Measurements from ENCODE around the gene SERPINA1. TPM values are rescaled to one million over a fixed set of nuclear protein-coding genes. Genes with fewer than 3 reads are reported as not detected.
"Not testable (repeated sequence)": the region's sequence is repeated elsewhere in the genome, so short reads cannot be mapped to it uniquely, and the experiment has no call there.

SERPINA1 gene
- total RNA-seq, 1 donor from 2014 or later: 3.7 TPM

- Histone ChIP-seq H3K4me3 (ENCODE audit: low read length in 3 of 3) (no peak overlapping the region), H3K4me1 (ENCODE audit: control insufficient read depth in 3 of 3, insufficient read depth in 3 of 3, low read length in 3 of 3) (no peaks in the 10 kb centered on the region), H3K36me3 (ENCODE audit: control insufficient read depth in 3 of 3, insufficient read depth in 3 of 3, low read length in 3 of 3) (no peaks in the 10 kb centered on the region), H3K9me3 (ENCODE audit: control insufficient read depth in 3 of 3, low read length in 3 of 3) (no peaks in the 10 kb centered on the region), H3K27ac (ENCODE audit: low read depth, low read length) (no peak overlapping the region), H3K9ac (ENCODE audit: low read depth in 1 of 3, low read length in 3 of 3) (no peak overlapping the region), H3K27me3 (ENCODE audit: control insufficient read depth in 3 of 3, insufficient read depth in 3 of 3, low read length in 3 of 3) (peaks cover 0 to 26% (median 7%) of the 10 kb centered on the region in 3 donors)
Measured at GRCh38 chr14:94372021-94372605, 16.3 kb downstream of the SERPINA1 start.

- no peaks in the 10 kb centered on the region for H3K36me3 ChIP-seq (ENCODE audit: control insufficient read depth in 3 of 3, insufficient read depth in 3 of 3, low read length in 3 of 3)
- H3K4me1 ChIP-seq (ENCODE audit: control insufficient read depth in 3 of 3, insufficient read depth in 3 of 3, low read length in 3 of 3): no peaks in the 10 kb centered on the region
- H3K27ac ChIP-seq (ENCODE audit: low read depth, low read length): no peak overlapping the region
- H3K27me3 ChIP-seq (ENCODE audit: control insufficient read depth in 3 of 3, insufficient read depth in 3 of 3, low read length in 3 of 3): peaks cover 0 to 23% (median 6%) of the 10 kb centered on the region in 3 donors
- H3K9ac ChIP-seq (ENCODE audit: low read depth in 1 of 3, low read length in 3 of 3): no peak overlapping the region
- H3K9me3 ChIP-seq (ENCODE audit: control insufficient read depth in 3 of 3, low read length in 3 of 3): no peaks in the 10 kb centered on the region
- H3K4me3 ChIP-seq (ENCODE audit: low read length in 3 of 3): no peak overlapping the region
Measured at GRCh38 chr14:94370524-94370910, 17.9 kb downstream of the SERPINA1 start.

- H3K4me1 ChIP-seq (ENCODE audit: control insufficient read depth in 3 of 3, insufficient read depth in 3 of 3, low read length in 3 of 3): not testable (repeated sequence)
Measured at GRCh38 chr14:94369766-94370523, 18.5 kb downstream of the SERPINA1 start.

GRCh38 chr14:94368956-94369355, 19.4 kb downstream of the SERPINA1 start:
- Histone ChIP-seq H3K36me3 (ENCODE audit: control insufficient read depth in 3 of 3, insufficient read depth in 3 of 3, low read length in 3 of 3) (no peaks in the 10 kb centered on the region), H3K9ac (ENCODE audit: low read depth in 1 of 3, low read length in 3 of 3) (no peak overlapping the region), H3K4me3 (ENCODE audit: low read length in 3 of 3) (no peak overlapping the region), H3K9me3 (ENCODE audit: control insufficient read depth in 3 of 3, low read length in 3 of 3) (no peaks in the 10 kb centered on the region), H3K4me1 (ENCODE audit: control insufficient read depth in 3 of 3, insufficient read depth in 3 of 3, low read length in 3 of 3) (no peaks in the 10 kb centered on the region), H3K27ac (ENCODE audit: low read depth, low read length) (no peak overlapping the region), H3K27me3 (ENCODE audit: control insufficient read depth in 3 of 3, insufficient read depth in 3 of 3, low read length in 3 of 3) (peaks cover 0 to 23% (median 6%) of the 10 kb centered on the region in 3 donors)

More at GRCh38 chr14:94369766-94370523, 18.5 kb downstream of the SERPINA1 start:
- not testable (repeated sequence) for H3K9me3 ChIP-seq (ENCODE audit: control insufficient read depth in 3 of 3, low read length in 3 of 3); H3K4me3 ChIP-seq (ENCODE audit: low read length in 3 of 3); H3K9ac ChIP-seq (ENCODE audit: low read depth in 1 of 3, low read length in 3 of 3); H3K36me3 ChIP-seq (ENCODE audit: control insufficient read depth in 3 of 3, insufficient read depth in 3 of 3, low read length in 3 of 3); H3K27ac ChIP-seq (ENCODE audit: low read depth, low read length)
- peaks cover 0 to 23% (median 6%) of the 10 kb centered on the region in 3 donors for H3K27me3 ChIP-seq (ENCODE audit: control insufficient read depth in 3 of 3, insufficient read depth in 3 of 3, low read length in 3 of 3)

GRCh38 chr14:94368243-94368590, 20.2 kb downstream of the SERPINA1 start:
- H3K4me3 ChIP-seq (ENCODE audit: low read length in 3 of 3): no peak overlapping the region
- no peaks in the 10 kb centered on the region for H3K4me1 ChIP-seq (ENCODE audit: control insufficient read depth in 3 of 3, insufficient read depth in 3 of 3, low read length in 3 of 3)
- H3K27me3 ChIP-seq (ENCODE audit: control insufficient read depth in 3 of 3, insufficient read depth in 3 of 3, low read length in 3 of 3): peaks cover 0 to 23% (median 6%) of the 10 kb centered on the region in 3 donors
- no peak overlapping the region for H3K27ac ChIP-seq (ENCODE audit: low read depth, low read length)
- H3K36me3 ChIP-seq (ENCODE audit: control insufficient read depth in 3 of 3, insufficient read depth in 3 of 3, low read length in 3 of 3): no peaks in the 10 kb centered on the region
- no peak overlapping the region for H3K9ac ChIP-seq (ENCODE audit: low read depth in 1 of 3, low read length in 3 of 3)
- no peaks in the 10 kb centered on the region for H3K9me3 ChIP-seq (ENCODE audit: control insufficient read depth in 3 of 3, low read length in 3 of 3)

GRCh38 chr14:94367347-94368242, 20.8 kb downstream of the SERPINA1 start:
- H3K27ac ChIP-seq (ENCODE audit: low read depth, low read length): no peak overlapping the region
- H3K9me3 ChIP-seq (ENCODE audit: control insufficient read depth in 3 of 3, low read length in 3 of 3): no peaks in the 10 kb centered on the region
- H3K4me1 ChIP-seq (ENCODE audit: control insufficient read depth in 3 of 3, insufficient read depth in 3 of 3, low read length in 3 of 3): no peaks in the 10 kb centered on the region
- H3K27me3 ChIP-seq (ENCODE audit: control insufficient read depth in 3 of 3, insufficient read depth in 3 of 3, low read length in 3 of 3): peaks cover 0 to 18% (median 6%) of the 10 kb centered on the region in 3 donors
- H3K36me3 ChIP-seq (ENCODE audit: control insufficient read depth in 3 of 3, insufficient read depth in 3 of 3, low read length in 3 of 3): no peaks in the 10 kb centered on the region
- no peak overlapping the region for H3K4me3 ChIP-seq (ENCODE audit: low read length in 3 of 3)
- H3K9ac ChIP-seq (ENCODE audit: low read depth in 1 of 3, low read length in 3 of 3): no peak overlapping the region

- no peaks in the 10 kb centered on the region for H3K4me1 ChIP-seq (ENCODE audit: control insufficient read depth in 3 of 3, insufficient read depth in 3 of 3, low read length in 3 of 3)
- H3K27ac ChIP-seq (ENCODE audit: low read depth, low read length): no peak within 1 kb of the TSS
- no peaks in the 10 kb centered on the region for H3K36me3 ChIP-seq (ENCODE audit: control insufficient read depth in 3 of 3, insufficient read depth in 3 of 3, low read length in 3 of 3)
- H3K9ac ChIP-seq (ENCODE audit: low read depth in 1 of 3, low read length in 3 of 3): no peak within 1 kb of the TSS
- peaks cover 0 to 7% (median 6%) of the 10 kb centered on the region in 3 donors for H3K27me3 ChIP-seq (ENCODE audit: control insufficient read depth in 3 of 3, insufficient read depth in 3 of 3, low read length in 3 of 3)
- H3K4me3 ChIP-seq (ENCODE audit: low read length in 3 of 3): no peak within 1 kb of the TSS
- H3K9me3 ChIP-seq (ENCODE audit: control insufficient read depth in 3 of 3, low read length in 3 of 3): no peaks in the 10 kb centered on the region
Measured at GRCh38 chr14:94366146-94366915, 22.1 kb downstream of the SERPINA1 start, which contains the start of gene SERPINA2. TSS of gene SERPINA2 (minus strand) at chr14:94366698.

GRCh38 chr14:94365624-94366023, 22.8 kb downstream of the SERPINA1 start:
- Histone ChIP-seq H3K4me3 (ENCODE audit: low read length in 3 of 3) (no peak overlapping the region), H3K27me3 (ENCODE audit: control insufficient read depth in 3 of 3, insufficient read depth in 3 of 3, low read length in 3 of 3) (peaks cover 0 to 4% (median 4%) of the 10 kb centered on the region in 3 donors), H3K27ac (ENCODE audit: low read depth, low read length) (no peak overlapping the region), H3K9ac (ENCODE audit: low read depth in 1 of 3, low read length in 3 of 3) (no peak overlapping the region), H3K4me1 (ENCODE audit: control insufficient read depth in 3 of 3, insufficient read depth in 3 of 3, low read length in 3 of 3) (no peaks in the 10 kb centered on the region), H3K36me3 (ENCODE audit: control insufficient read depth in 3 of 3, insufficient read depth in 3 of 3, low read length in 3 of 3) (no peaks in the 10 kb centered on the region), H3K9me3 (ENCODE audit: control insufficient read depth in 3 of 3, low read length in 3 of 3) (no peaks in the 10 kb centered on the region)

- H3K9me3 ChIP-seq (ENCODE audit: control insufficient read depth in 3 of 3, low read length in 3 of 3): no peaks in the 10 kb centered on the region
Measured at GRCh38 chr14:94364964-94365363, 23.4 kb downstream of the SERPINA1 start.

More at GRCh38 chr14:94364964-94365363, 23.4 kb downstream of the SERPINA1 start:
- Histone ChIP-seq H3K27me3 (ENCODE audit: control insufficient read depth in 3 of 3, insufficient read depth in 3 of 3, low read length in 3 of 3) (peaks cover 0 to 2% (median 0%) of the 10 kb centered on the region in 3 donors), H3K9ac (ENCODE audit: low read depth in 1 of 3, low read length in 3 of 3) (no peak overlapping the region), H3K4me3 (ENCODE audit: low read length in 3 of 3) (no peak overlapping the region), H3K4me1 (ENCODE audit: control insufficient read depth in 3 of 3, insufficient read depth in 3 of 3, low read length in 3 of 3) (no peaks in the 10 kb centered on the region), H3K27ac (ENCODE audit: low read depth, low read length) (no peak overlapping the region), H3K36me3 (ENCODE audit: control insufficient read depth in 3 of 3, insufficient read depth in 3 of 3, low read length in 3 of 3) (no peaks in the 10 kb centered on the region)
